Thyroid gland (tissue), 4 donors: ENCODE measurements around the gene LYPD6B.

Experiments used
- POLR2A ChIP-seq, 2 donors: fragments of 450-650 bp; IDR thresholded peaks; one replicate each; pipeline ENCODE4 v1.6.1; 2017; ENCODE audit warnings: antibody characterized with exemption in 2 of 2, mild to moderate bottlenecking in 2 of 2, moderate library complexity in 1 of 2
- TF ChIP-seq, protein P1 (sequence below), 6 experiments: fragments of 200-600 bp in 3 of 6; fragments of 450-650 bp in 3 of 6; sonication (generic) in 3 of 6; IDR thresholded peaks; one replicate each; pipeline ENCODE4 v1.5.1; 2016 to 2019; ENCODE audit warnings: antibody characterized with exemption in 6 of 6, mild to moderate bottlenecking in 2 of 6, inconsistent platforms in 1 of 6, moderate library complexity in 1 of 6

DNA sequence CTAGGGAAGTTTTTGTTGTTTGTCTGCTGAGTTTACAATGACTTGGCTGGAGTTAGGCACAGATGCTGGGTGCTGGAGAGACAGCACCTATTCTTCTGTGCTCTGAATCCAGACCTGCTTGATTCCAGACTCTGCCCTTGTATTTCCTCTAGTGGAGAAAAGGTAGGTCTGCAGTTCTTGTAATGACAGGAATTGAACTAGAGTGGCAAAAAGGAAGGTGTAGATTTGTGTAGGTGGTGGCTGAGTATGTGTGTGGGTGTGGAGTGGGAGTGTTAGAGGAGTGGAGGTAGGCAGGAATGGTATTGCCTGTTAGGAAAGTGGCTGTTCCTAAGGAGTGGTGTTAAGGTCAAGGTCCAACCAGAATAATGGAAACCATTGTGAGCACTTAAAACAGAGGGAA lies 220.0 kb downstream of the LYPD6B start:
- TF ChIP-seq, protein P1, sequence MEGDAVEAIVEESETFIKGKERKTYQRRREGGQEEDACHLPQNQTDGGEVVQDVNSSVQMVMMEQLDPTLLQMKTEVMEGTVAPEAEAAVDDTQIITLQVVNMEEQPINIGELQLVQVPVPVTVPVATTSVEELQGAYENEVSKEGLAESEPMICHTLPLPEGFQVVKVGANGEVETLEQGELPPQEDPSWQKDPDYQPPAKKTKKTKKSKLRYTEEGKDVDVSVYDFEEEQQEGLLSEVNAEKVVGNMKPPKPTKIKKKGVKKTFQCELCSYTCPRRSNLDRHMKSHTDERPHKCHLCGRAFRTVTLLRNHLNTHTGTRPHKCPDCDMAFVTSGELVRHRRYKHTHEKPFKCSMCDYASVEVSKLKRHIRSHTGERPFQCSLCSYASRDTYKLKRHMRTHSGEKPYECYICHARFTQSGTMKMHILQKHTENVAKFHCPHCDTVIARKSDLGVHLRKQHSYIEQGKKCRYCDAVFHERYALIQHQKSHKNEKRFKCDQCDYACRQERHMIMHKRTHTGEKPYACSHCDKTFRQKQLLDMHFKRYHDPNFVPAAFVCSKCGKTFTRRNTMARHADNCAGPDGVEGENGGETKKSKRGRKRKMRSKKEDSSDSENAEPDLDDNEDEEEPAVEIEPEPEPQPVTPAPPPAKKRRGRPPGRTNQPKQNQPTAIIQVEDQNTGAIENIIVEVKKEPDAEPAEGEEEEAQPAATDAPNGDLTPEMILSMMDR (IDR thresholded peaks at IDR 0.05) = no peak
- no peak for TF ChIP-seq POLR2A (IDR thresholded peaks at IDR 0.05)
